DMS114 treated with DMSO at 0.1 percent for 48 hours (cell line): ENCODE results near the gene KLKB1.

Source experiments
- DNase-seq: peaks from one replicate; lab custom pipeline; 2025; ENCODE audit not compliant: unreplicated experiment; lab: John Stamatoyannopoulos, UW

Gene KLKB1

DNA sequence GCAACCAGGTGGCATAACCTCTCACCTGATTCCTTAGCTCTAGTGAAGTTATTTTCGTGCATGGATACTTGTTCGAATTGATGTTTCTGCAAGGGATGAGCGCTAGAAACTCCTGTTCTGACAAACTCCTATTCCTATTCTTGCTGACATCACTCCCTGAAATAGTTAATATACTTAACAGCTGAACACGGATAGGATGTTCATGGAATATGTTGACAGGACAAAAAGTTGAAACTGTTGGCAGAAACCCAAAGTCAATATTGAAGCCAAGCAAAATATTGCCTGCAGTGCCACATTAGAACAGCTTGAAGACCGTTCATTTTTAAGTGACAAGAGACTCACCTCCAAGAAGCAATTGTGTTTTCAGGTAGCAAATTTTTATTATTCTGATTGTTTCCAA, at the start of gene KLKB1:
TSS of gene KLKB1 (plus strand) at position 287 of the 400 bp plus-strand sequence. CDS start 689 bp downstream, outside the sequence.
- no peak for DNase-seq

DNA sequence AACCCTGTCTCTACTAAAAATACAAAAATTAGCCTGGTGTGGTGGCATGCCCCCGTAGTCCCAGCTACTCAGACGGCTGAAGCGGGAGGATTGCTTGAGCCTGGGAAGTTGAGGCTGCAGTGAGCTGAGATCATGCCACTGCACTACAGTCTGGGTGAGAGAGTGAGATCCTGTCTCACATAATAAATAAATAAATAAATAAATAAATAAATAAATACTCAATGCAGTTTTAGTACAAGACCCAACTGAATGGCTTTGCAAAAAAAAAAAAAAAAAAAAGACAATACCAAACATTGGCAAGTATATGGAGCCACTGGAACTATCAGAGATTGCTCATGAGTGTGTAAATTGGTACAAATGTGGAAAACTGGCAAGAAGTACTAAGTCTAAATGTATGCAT, 39.2 kb upstream of the KLKB1 start:
- no peak for DNase-seq

DNA sequence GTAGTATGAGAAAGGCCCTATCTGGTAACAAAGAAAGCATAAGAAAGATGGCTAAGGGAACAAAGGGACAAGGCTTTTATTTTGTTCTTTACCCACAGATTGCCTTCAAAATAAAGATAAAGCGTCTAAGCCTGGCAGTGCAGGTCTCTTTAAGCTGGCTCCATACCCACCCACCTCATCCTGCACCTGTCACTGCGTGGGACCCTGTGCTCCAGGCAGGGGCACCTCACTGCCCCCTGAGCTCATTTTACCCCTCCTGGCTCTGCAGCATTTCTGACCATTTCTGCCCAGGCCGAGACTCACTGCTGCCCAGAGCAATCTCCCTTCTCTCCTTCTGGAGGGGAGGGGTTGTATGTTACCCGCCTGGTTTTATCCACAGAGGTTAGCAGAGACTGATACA, 37.7 kb upstream of the KLKB1 start:
- DNase-seq = no peak

DNA sequence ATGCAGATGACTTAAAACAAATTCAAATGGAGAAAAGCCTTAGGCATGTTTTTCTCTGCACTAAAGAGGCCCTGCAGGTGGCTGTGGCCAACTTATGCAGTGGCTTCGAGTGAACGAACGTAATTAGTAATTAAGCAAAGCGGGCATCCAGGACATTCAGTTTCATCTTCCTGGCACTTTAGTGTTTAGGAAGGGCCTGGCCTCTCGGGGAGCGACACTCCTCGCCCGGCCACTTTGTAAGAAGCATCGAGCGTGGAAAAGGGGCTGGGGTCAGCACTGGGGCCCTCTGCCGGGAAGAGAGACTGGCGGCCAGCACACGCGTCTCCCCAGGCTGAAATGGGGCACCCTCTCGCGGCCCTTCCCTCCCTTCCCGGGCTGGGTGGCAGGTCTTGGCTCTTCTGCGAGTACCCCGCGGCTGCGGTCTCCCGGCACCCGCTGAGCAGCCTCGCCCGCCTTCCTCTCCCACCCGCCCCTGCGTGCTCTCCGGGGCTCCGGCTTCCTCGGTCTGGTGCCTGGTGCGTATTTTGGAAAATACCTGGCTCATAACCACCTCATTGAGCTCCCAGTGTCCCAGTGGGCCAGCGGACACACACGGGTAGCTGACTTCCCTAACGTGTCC, 36.6 kb upstream of the KLKB1 start:
- DNase-seq = peak; percentile 40

DNA sequence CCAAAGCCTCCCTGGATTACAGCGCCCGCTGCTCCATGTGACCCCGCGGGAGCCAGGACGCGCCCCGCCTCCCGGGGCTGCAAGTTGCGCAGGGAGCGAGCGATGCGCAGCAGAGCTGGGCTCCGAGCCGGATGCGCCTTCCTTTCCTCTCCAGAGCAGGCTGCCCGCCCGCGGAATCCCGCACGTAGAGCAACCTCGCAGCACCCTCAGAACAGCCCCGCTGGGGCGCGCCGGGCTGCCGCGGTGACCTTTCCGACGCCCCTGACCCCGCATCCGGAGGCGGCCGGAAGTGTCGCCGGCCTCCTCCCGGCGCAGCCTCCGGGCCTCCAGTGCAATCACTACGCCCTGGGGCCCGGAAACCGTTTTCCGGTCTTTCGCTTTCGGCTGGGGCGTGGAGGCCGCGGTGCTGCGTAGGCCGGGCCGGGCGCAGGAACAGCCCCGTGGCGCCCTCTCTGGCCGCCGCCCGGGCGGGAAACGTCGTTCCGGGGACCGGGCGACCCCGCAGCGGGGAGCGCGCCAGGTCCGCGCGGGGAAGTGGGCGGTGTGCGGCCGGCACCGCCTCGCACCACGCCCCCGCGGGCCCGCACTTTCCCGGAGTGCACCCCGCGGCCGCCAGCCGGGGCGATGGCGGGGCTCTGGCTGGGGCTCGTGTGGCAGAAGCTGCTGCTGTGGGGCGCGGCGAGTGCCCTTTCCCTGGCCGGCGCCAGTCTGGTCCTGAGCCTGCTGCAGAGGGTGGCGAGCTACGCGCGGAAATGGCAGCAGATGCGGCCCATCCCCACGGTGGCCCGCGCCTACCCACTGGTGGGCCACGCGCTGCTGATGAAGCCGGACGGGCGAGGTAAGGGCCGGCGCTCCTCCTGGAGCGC, 35.9 kb upstream of the KLKB1 start, which contains the start of gene CYP4V2:
TSS of gene CYP4V2 (plus strand) at position 368 of the 866 bp plus-strand sequence. CDS start at position 625, 257 bp downstream.
- peak; percentile 53 for DNase-seq

DNA sequence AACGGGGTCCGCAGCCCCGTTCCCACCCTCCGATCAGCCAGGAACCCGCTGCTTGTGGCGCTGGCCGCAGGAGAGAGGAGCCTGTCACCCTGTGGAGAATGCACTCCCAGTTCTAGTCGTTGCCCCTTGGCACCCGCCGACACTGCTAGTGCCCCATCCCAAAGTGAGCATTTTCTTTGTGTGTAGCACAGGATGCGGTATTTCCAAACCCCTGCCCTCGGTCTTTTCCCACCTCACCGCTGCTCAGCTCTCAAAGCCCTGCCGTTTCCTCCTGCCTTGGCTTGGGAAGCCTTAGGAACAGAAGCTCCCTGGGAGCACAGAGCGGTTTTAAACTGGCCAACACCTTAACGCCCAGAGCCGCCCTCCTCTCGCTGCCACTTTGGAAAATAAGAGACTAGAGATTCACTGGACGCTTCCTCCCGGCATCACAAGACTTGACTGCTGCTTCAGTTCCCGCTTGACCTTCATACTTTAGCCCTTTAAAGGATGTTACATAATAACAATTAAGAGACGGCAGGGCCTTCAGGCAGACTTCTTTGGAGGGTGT, 35.2 kb upstream of the KLKB1 start:
- DNase-seq = peak; percentile 11

- DNase-seq = no peak
Measured at GRCh38 chr4:186193851-186194250, 33.5 kb upstream of the KLKB1 start.

DNA sequence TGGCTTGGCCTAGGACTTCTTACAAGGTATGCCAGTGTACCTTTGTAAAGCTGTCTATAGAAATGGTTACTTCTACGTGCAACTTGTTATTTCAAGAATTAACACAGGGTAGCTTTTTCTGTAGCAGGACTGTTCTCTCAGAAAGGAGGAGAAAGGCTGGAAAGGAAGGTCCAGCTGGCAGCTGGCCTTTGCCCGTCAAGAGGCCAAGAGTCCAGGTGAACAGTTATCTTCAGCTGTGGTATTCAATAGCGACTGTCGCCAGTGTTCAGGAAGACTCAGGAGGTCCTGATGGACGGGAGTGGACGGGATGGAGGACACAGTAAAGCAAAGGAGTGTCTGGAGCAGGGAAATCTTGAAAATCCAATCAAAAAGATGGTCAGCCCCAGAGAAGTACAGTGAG, 31.2 kb upstream of the KLKB1 start:
- no peak for DNase-seq

GRCh38 chr4:186200516-186200915, 26.8 kb upstream of the KLKB1 start:
- DNase-seq = no peak

DNA sequence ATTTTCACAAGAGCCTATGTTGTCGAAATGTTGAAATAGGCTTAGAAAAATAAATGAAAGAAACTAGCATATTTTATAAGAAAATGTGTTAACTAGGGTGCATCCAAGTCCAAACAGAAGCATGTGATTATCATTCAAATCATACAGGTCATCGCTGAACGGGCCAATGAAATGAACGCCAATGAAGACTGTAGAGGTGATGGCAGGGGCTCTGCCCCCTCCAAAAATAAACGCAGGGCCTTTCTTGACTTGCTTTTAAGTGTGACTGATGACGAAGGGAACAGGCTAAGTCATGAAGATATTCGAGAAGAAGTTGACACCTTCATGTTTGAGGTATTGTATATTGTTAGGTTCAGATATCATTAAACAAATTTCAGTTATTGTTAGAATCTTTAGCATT, 26.3 kb upstream of the KLKB1 start:
- DNase-seq = no peak

GRCh38 chr4:186201535-186202230, 25.6 kb upstream of the KLKB1 start:
- peak; percentile 10 for DNase-seq

- no peak for DNase-seq
Measured at GRCh38 chr4:186202490-186203140, 24.7 kb upstream of the KLKB1 start.

- DNase-seq = no peak
Measured at GRCh38 chr4:186203406-186203805, 23.9 kb upstream of the KLKB1 start.

GRCh38 chr4:186204103-186204559, 23.2 kb upstream of the KLKB1 start:
- DNase-seq = no peak

DNA sequence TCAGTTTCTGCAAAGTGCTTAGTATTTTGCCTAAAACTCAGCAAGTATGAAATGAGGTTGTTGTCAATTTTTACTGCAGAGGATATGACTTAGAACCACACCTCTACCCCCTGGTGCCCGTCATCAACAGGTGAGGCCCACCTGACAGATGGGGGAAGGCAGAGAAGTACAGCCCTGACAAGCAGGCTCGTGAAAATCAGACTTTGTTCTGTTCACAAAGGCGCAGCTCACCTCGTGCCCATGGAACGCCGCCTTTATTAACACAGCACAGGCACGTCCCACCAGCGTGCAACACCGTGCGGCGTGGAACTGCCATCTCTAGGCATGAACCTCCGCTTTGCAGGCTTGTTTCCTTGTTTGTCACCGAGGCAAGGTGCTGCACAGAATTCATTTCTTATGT, 22.6 kb upstream of the KLKB1 start:
- DNase-seq = no peak

DNA sequence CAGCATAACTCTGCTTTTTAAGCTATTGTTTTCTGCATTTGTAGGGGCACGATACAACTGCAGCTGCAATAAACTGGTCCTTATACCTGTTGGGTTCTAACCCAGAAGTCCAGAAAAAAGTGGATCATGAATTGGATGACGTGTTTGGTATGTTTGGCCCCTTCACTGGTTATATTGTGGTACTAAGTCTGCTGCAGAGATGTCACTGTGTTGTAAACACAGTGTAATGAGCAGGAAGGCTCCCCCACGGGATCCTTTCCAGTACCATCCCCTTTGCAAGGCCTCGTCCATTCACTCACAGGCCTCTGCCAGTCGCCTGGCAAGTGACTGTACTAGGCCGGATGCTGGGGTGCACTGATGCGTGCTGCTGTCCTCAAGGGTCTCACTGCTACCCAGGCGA, 22.2 kb upstream of the KLKB1 start:
- no peak for DNase-seq

DNA sequence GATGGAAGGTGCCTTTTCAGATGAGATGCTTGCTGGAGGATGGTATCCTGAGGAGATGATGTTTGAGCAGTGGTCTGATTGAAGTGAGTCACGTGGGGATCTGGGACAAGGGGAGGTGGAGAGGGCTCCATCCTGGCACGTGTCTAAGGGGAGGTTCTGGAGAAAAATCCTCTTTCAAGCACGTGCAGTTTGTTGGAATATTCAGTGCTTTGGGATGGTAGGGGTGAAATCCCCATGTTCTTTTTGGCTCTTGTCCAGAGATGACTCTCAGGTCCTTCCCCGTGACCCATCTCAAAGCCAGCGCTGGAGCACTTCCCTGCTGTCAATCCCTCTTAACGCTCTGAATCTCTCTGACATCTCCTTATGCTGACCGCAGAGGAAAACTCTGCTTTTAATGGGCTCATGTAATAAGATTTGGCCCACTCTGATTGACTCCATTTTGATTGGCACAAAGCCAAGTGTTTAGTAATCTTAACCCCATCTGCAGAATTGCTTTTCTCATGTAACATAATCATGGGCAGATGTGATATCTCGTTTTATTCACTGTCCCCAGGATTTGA, 10.8 kb upstream of the KLKB1 start:
- DNase-seq = no peak

DNA sequence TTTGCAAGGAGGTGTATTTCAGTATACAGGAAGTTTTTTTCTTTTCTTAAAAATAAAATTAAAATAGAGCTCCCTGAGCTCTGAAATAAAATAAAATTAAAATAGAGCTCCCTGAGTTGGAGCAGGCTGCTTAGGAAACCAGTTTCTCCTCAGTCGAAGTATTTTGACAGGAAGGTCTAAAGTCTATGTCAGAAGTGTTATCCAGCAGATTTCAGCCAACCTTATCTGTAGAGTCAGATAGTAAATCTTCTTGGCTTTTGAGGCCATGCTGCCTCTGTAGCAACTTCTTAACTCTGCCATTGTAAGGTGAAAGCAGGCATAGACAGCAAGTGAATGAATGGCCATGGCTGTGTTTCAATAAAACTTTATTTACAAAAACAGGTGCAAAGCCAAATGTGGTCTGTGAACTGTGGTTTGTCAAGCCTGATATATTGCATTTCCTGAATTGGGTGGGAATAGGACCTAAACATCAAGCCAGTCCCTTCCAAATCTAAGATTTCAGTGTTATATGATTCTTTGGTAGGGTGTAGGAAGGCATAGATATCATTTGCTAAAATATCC, 9.5 kb upstream of the KLKB1 start:
- DNase-seq = no peak

DNA sequence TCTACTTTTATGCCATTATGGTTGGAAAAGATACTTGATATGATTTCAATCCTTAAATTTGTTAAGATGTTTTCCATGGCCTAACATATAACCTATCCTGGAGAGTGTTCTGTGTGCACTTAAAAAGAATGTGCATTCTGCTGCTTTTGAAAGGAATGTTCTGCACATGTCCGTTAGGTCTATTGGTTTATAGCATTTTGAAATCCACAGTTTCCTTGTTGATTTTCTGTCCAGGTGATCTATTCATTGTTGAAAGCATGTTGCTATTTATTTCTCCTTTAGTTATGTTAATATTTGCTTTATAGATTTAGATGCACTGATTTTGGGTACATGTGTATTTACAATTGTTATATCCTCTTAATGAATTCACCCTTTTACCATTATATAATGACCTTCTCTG, 5.7 kb upstream of the KLKB1 start:
- no peak for DNase-seq

DNA sequence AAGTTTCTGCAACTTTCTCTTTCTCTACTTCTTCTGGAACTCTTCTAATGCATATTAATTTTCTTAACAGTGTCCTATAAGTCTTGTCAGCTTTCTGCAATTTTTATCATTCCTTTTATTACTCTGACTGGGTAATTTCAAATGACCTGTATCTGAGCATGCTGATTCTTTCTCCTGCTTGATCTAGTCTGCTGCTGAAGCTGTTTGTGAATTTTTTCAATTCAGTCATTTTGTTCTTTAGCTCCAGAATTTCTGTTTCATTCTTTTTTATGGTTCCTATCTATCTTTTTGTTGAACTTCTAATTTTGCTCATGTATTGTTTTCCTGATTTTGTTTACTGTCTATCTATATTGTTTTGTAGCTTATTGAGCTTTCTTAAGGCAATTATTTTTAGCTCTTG, 1.5 kb upstream of the KLKB1 start:
- DNase-seq = no peak
